Transverse colon (tissue), 4 donors: ENCODE results near the gene AQP7. TPM values are rescaled to one million over a fixed set of nuclear protein-coding genes. Genes with fewer than 3 reads are reported as not detected.
A peak's percentile ranks its signal among the peaks of the same experiment; 100 is the strongest.
"Not testable (repeated sequence)": the region's sequence is repeated elsewhere in the genome, so short reads cannot be mapped to it uniquely, and the experiment has no call there.

Experiments used
- DNase-seq: peaks from one replicate; pipeline ENCODE4 v3.0.0-alpha.2; 2019
- H3K27ac ChIP-seq, 4 donors: fragments of 200-600 bp; sonication (generic); 2 replicates each; pipeline ENCODE4 v1.5.1; 2016 to 2018; ENCODE audit warnings: inconsistent platforms in 4 of 4
- H3K27me3 ChIP-seq: fragments of 200-600 bp; sonication (generic); 2 replicates; pipeline ENCODE4 v1.5.1; 2017; ENCODE audit warnings: inconsistent platforms
- H3K36me3 ChIP-seq, 4 donors: fragments of 200-600 bp; sonication (generic); 2 replicates each; pipeline ENCODE4 v1.5.1; 2017 to 2019; ENCODE audit warnings: inconsistent platforms in 4 of 4
- H3K4me1 ChIP-seq, 4 donors: fragments of 200-600 bp; sonication (generic); 2 replicates each; pipeline ENCODE4 v1.5.1; 2017 to 2020; ENCODE audit warnings: inconsistent platforms in 4 of 4
- H3K4me3 ChIP-seq, 4 donors: fragments of 200-600 bp; sonication (generic); 1 replicate in 1 of 4; 2 replicates in 3 of 4; pipeline versions ENCODE4 v1.5.1 to v1.6.1; 2017 to 2019; ENCODE audit warnings: inconsistent platforms in 4 of 4
- H3K9me3 ChIP-seq, 2 donors: fragments of 200-600 bp; sonication (generic); 2 replicates each; pipeline ENCODE4 v1.5.1; 2017 to 2019; ENCODE audit warnings: inconsistent platforms in 2 of 2
- EP300 ChIP-seq: sonication (generic); formaldehyde crosslinking; IDR thresholded peaks from one replicate; pipeline ENCODE4 v1.6.1; 2017; ENCODE audit warnings: antibody characterized with exemption, low read depth
- POLR2A ChIP-seq: fragments of 450-650 bp; IDR thresholded peaks from one replicate; pipeline ENCODE4 v1.6.1; 2016; ENCODE audit warnings: antibody characterized with exemption, mild to moderate bottlenecking, moderate library complexity
- POLR2AphosphoS5 ChIP-seq, 3 donors: sonication (generic); formaldehyde crosslinking; IDR thresholded peaks; one replicate each; pipeline ENCODE4 v1.6.1; 2016; ENCODE audit warnings: antibody characterized with exemption in 3 of 3
- WGBS, 2 donors: methylation state at CpG; one replicate each; pipeline ENCODE4 v1.1.5; 2018; ENCODE audit warnings: low coverage in 1 of 2; 5-methylcytosine and 5-hydroxymethylcytosine counted together
- in situ Hi-C, 4 donors: fragments of 200-750 bp; cut with MboI; loops; one replicate each; pipeline versions ENCODE4 v1.15.0 to v1.15.1; 2017; ENCODE audit warnings: low sequenced_read_pairs in 3 of 4, low pct_ligation_motif_present in 1 of 4, low pct_unique_long_range_greater_than_20kb in 1 of 4
- intact Hi-C: fragments of 100-400 bp; cut with DNase I; formaldehyde crosslinking; loops from one replicate; pipeline ENCODE4 v1.15.1; 2023; ENCODE audit warnings: low total_unique reads
- total RNA-seq, 4 donors: library from RNA; depleted of rRNA; stranded (reverse); fragments of >200 nt; gene quantifications; one replicate each; pipeline ENCODE4 v1.1.0, GENCODE V29; 2016
- TF ChIP-seq, protein P1 (sequence below), 5 experiments: fragments of 200-600 bp in 3 of 5; fragments of 450-650 bp in 2 of 5; sonication (generic) in 3 of 5; IDR thresholded peaks; 1 replicate in 2 of 5; 2 replicates in 3 of 5; pipeline ENCODE4 v1.5.1; 2016 to 2017; ENCODE audit warnings: antibody characterized with exemption in 5 of 5, inconsistent platforms in 3 of 5, mild to moderate bottlenecking in 2 of 5, moderate library complexity in 1 of 5

Gene AQP7
- total RNA-seq, 4 donors from 2014 or later, result 11.9 to 207 (median 27.7) TPM

DNA sequence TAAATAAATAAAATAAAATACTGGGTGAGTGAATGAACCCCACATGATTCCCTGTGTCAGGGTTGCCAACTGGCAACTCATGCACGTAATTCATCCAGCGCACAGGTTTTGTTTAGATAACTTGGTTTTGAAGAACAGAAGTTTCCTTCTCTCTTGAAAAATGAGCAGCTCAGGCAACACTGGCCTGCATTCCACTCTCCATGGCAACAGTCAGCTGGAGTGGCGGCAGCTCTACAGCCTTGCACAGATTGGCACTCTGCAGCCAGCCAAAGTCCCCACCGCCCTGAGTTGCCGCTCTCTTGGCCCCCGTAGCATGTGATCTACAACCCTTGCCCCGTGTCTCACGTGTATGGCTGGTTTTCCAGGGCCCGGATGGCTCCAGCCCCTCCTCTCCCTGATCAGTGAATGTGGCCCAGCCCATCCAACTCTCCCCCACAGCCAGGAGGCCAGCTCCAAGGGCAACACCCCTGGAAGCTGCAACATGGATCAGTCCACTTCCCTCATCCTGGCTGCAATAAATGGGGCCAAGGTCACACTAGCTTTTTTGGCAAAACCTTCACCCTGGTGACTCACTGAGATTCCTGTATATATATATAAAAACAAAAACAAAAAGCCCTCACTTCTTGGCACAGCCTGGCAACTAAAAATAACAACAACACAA lies 11.1 kb downstream of the AQP7 start:
- H3K27me3 ChIP-seq, H3K9me3 ChIP-seq, intact Hi-C loops, H3K36me3 ChIP-seq: not testable (repeated sequence)
- H3K4me1 ChIP-seq, result peaks cover 0 to 30% (median 20%) of the 10 kb centered on the region in 4 donors
- peak overlapping the region in 1 of 4 donors; percentile 26 for H3K4me3 ChIP-seq
- in situ Hi-C loops, result loop anchor here in 1 of 4 donors (25.0 kb wide), 1 partner anchor 121 kb away; the partner anchor contains the start of gene ANKRD18B
- peak overlapping the region; percentile 73 to 84 (median 84) for H3K27ac ChIP-seq
- WGBS, 2 donors, result 35% methylated on average over 3 of the region's 9 CpGs; no CpG with 5 or more reads in 1 of the 2 donors
- TF ChIP-seq POLR2AphosphoS5 (IDR thresholded peaks at IDR 0.05), result peak in 1 of 3 donors; percentile 41
- peak; percentile 73 for DNase-seq

DNA sequence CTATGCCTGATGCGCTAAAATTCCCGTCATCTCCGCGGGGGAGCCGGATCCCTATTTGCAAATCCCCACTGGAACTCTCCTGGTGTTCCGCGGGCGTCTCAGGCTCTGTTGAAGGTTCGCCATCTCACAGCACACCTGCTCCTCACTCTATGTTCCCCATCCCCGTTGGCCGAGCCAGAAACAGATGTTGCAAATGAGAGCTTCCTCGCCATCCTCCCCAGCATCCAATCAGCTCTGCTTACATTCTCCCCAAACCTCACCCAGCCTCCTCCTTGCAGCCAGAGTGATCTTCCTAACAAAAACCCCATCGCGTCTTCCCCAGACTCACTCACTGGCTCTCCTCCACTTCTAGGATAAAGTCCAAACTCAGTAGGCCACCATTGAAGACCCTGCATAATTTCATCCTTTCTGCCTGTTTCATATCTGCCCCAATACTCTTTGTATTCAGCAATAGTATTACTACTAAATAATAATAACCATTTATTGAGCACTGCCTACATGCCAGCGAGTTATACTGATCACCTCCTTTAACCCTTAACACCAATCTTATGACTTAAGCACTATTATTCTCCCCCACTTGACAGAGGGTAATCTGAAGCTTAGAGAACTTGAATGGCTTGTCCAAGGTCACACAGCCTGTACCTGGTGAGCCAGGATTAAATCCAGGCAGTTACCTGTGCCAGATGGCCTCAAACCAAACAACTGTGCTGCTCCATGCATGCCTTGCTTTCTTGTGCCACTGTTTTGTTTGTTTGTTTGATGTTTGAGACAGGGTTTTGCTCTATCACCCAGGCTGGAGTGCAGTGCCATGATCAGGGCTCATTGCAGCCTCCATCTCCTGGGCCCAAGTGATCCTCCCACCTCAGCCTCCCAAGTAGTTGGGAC lies 14.0 kb downstream of the AQP7 start:
- DNase-seq, result no peak
- in situ Hi-C loops, result loop anchor here in 1 of 4 donors (25.0 kb wide), 1 partner anchor 124 kb away; the partner anchor contains the start of gene ANKRD18B
- H3K27me3 ChIP-seq, result no peaks in the 10 kb centered on the region
- WGBS, 2 donors, result 69 to 82% methylated on average over 5 to 15 of the region's 15 CpGs
- H3K36me3 ChIP-seq, result no peaks in the 10 kb centered on the region
- H3K9me3 ChIP-seq, result no peaks in the 10 kb centered on the region
- no peak overlapping the region for H3K27ac ChIP-seq
- peaks cover 0 to 23% (median 14%) of the 10 kb centered on the region in 4 donors for H3K4me1 ChIP-seq
- TF ChIP-seq EP300 (no peak), POLR2A (no peak), POLR2AphosphoS5 (IDR thresholded peaks at IDR 0.05) (no peak)
- TF ChIP-seq, protein P1, sequence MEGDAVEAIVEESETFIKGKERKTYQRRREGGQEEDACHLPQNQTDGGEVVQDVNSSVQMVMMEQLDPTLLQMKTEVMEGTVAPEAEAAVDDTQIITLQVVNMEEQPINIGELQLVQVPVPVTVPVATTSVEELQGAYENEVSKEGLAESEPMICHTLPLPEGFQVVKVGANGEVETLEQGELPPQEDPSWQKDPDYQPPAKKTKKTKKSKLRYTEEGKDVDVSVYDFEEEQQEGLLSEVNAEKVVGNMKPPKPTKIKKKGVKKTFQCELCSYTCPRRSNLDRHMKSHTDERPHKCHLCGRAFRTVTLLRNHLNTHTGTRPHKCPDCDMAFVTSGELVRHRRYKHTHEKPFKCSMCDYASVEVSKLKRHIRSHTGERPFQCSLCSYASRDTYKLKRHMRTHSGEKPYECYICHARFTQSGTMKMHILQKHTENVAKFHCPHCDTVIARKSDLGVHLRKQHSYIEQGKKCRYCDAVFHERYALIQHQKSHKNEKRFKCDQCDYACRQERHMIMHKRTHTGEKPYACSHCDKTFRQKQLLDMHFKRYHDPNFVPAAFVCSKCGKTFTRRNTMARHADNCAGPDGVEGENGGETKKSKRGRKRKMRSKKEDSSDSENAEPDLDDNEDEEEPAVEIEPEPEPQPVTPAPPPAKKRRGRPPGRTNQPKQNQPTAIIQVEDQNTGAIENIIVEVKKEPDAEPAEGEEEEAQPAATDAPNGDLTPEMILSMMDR (IDR thresholded peaks at IDR 0.05), result no peak
- intact Hi-C loops, result no loop called here
- H3K4me3 ChIP-seq, result no peak overlapping the region

DNA sequence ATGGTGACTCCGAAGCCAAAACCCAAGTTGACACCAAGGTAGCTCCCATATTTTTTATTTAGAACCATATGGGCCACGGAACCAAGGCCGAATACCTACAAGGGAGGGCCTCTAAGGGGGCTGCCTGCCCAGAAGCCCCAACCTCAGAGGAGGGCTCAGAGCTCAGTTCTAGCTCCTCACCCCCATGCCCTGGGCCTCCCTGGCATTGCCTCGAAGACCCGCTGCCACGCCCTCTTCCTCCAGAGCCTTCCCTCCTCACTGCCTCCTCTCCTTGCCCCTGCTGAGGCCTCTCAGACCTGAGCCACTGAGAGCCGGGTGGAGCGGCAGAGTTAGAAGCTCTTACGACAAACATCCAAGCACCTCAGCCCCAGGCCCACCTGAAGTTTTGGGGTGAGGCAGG lies 15.4 kb downstream of the AQP7 start:
- intact Hi-C loops, H3K27ac ChIP-seq, H3K9me3 ChIP-seq, H3K4me3 ChIP-seq, H3K36me3 ChIP-seq, H3K27me3 ChIP-seq, DNase-seq: not testable (repeated sequence)
- WGBS, 2 donors, result 91% methylated on average over 8 of the region's 9 CpGs; no CpG with 5 or more reads in 1 of the 2 donors
- in situ Hi-C loops, result loop anchor here in 1 of 4 donors (25.0 kb wide), 1 partner anchor 125 kb away; the partner anchor contains the start of gene ANKRD18B
- peaks cover 0 to 14% (median 12%) of the 10 kb centered on the region in 4 donors for H3K4me1 ChIP-seq

DNA sequence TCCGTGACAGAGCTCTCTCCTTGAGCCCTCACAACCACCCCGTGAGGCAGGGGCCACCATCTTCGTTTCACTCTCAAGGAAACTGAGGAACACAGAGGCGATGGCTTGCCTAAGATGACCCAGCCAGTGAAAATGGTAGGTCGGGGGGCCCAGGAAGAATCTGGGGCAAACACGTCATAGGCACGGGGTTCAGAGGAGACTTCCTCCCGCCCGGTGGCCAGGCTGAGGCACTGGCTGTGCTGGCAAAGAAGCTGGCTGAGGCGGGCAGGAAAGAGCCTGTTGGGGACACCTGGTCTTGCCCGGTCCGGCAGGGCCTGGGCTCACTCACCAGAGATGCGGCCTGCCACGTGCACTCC lies 15.7 kb downstream of the AQP7 start:
- H3K27me3 ChIP-seq, intact Hi-C loops, H3K27ac ChIP-seq, H3K9me3 ChIP-seq, H3K4me3 ChIP-seq, H3K36me3 ChIP-seq, DNase-seq: not testable (repeated sequence)
- H3K4me1 ChIP-seq, result peaks cover 0 to 11% (median 8%) of the 10 kb centered on the region in 4 donors
- in situ Hi-C loops, result loop anchor here in 1 of 4 donors (25.0 kb wide), 1 partner anchor 126 kb away; the partner anchor contains the start of gene ANKRD18B
- WGBS, 2 donors, result 89% methylated on average over 10 of the region's 14 CpGs; no CpG with 5 or more reads in 1 of the 2 donors

DNA sequence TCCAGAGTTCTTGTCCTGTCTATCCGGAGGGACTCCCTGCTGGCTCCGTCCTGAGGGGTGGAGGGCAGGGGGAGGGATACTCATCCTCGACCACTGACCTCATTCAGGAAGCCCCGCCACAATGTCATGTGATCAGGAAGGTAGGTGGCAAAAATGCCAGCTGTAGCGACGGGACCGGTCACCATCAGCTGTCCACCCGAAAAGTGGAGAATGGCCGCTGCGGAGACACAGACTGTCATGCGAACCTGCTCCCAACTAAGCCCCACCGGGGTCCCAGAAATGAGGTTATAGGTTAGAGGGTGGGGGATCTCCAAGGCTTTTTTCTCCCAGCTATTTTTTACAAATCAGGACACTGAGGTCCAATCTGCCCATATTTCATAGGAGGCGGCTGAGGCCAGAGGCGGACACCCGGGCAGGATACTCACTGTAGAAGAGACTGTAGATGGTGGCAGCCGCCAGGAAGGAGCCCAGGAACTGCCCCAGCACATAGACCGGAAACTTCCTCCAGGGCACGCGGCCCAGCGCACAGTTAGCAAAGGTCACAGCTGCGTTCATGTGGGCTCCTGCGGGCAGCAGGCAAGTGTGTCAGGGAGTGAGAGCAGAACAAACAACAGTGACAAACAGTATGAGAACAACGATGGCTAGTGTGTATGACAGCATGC lies 16.3 kb downstream of the AQP7 start:
- H3K4me3 ChIP-seq, H3K36me3 ChIP-seq, H3K27me3 ChIP-seq, H3K27ac ChIP-seq, DNase-seq, H3K4me1 ChIP-seq, H3K9me3 ChIP-seq, intact Hi-C loops: not testable (repeated sequence)
- WGBS, 2 donors, result 80 to 90% methylated on average over 1 to 23 of the region's 23 CpGs
- in situ Hi-C loops, result loop anchor here in 1 of 4 donors (25.0 kb wide), 1 partner anchor 126 kb away; the partner anchor contains the start of gene ANKRD18B

DNA sequence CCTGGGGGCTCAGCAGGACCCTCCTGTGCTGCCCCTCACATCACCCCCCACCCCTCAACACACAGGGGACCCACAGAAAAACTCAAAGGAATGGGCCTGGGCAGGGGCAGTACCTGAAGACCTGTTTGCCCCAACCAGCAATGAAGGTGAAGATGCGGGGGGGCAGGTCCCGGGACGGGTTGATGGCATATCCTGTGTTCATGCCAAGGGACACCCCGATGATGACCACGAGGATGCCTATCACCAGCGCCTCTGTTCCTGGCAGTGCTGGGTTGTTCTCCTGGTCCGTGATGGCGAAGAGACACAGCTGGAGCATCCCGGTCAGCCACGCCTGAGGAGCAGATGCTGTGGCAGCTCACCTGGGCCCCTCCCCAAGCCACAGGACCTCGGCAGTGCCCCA lies 16.8 kb downstream of the AQP7 start:
- H3K27me3 ChIP-seq, H3K9me3 ChIP-seq, H3K4me3 ChIP-seq, DNase-seq, H3K4me1 ChIP-seq, intact Hi-C loops, H3K27ac ChIP-seq, H3K36me3 ChIP-seq: not testable (repeated sequence)
- in situ Hi-C loops, result loop anchor here in 1 of 4 donors (25.0 kb wide), 1 partner anchor 127 kb away; the partner anchor contains the start of gene ANKRD18B
- WGBS, 2 donors, result 95% methylated on average over 11 of the region's 11 CpGs; no CpG with 5 or more reads in 1 of the 2 donors

DNA sequence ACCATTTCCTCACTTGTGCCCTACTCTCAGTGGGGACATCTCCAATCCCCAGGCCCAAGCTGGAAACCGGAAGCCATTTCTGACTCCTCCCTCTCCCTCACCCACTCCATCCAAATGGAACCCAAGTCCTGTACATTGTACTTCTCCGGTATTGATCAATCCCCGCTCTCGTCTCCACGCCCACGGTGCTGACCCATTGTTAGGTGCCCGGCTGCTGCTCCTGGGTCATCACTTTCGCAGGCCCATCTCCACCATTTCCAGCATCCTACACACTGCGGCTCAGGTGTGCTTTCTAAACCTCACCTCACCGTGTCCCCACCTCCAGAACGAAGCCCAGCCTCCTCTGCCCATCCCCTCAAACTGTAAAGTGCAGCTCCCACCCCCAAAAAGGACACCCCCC lies 19.0 kb downstream of the AQP7 start:
- H3K9me3 ChIP-seq, H3K36me3 ChIP-seq, DNase-seq, H3K4me3 ChIP-seq, H3K27ac ChIP-seq, intact Hi-C loops, H3K27me3 ChIP-seq, H3K4me1 ChIP-seq: not testable (repeated sequence)
- WGBS, 2 donors, result 85 to 92% methylated on average over 10 to 11 of the region's 11 CpGs
- in situ Hi-C loops, result loop anchor here in 1 of 4 donors (25.0 kb wide), 1 partner anchor 129 kb away; the partner anchor contains the start of gene ANKRD18B

DNA sequence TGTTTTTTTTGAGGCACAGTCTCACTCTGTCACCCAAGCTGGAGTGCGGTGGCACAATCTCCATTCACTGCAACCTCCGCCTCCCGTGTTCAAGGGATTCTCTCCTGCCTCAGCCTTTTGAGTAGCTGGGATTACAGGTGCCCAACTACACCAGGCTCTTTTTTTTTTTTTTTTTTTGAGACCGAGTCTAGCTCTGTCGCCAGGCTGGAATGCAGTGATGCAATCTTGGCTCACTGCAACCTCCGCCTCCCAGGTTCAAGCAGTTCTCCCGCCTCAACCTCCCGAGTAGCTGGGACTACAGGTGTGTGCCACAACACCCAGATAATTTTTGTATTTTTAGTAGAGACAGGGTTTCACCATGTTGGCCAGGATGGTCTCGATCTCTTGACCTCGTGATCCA lies 20.0 kb downstream of the AQP7 start:
- WGBS, 2 donors, result 81 to 88% methylated on average over 5 to 10 of the region's 10 CpGs

More for the DNA sequence above, 20.0 kb downstream of the AQP7 start:
- intact Hi-C loops, H3K4me3 ChIP-seq, H3K36me3 ChIP-seq, DNase-seq, H3K9me3 ChIP-seq, H3K27me3 ChIP-seq, H3K4me1 ChIP-seq, H3K27ac ChIP-seq: not testable (repeated sequence)
- in situ Hi-C loops, result loop anchor here in 1 of 4 donors (25.0 kb wide), 1 partner anchor 130 kb away; the partner anchor contains the start of gene ANKRD18B
